Cerebellar nuclear complex (tissue), 1 donor: ENCODE data around the gene TMEM253.

ENCODE experiments used
- DNase-seq, 2 experiments: peaks; one replicate each; lab custom pipeline; 2025; lab: John Stamatoyannopoulos, UW

TMEM253 gene

DNA sequence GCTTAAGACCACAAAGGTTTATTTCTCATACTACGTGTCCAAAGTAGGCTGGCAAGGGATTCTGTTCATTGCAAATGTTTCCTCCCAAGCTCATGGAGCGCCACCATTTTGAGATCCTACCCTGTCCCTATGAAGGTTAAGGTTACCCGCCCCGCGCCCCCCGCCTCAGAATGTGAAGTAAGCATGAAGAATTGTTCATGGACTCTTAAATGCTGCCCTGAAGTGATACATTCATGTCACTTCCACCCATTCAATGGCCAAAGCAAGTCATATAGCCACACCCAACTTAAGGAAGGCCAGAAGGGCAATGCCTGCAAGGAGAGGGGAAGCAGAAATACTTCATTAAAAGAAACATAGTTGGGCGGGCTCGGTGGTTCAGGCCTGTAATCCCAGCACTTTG, 4.2 kb downstream of the TMEM253 start:
- no peak for DNase-seq

DNA sequence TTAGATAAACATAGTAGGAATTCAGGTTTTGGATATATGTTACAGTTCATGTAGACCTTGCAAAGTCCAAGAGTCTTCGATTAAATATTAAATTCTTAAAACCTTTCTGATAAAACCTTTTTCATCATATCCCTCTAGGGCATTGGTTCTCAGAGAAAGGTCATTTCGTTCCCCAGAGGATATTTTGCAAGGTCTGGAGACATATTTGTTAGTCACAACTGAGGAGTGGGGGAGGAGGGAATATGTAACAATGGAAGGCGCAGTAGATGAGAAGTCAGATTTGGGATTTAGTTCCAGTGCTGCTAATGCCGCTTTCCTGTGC, 5.3 kb downstream of the TMEM253 start:
- no peak for DNase-seq

DNA sequence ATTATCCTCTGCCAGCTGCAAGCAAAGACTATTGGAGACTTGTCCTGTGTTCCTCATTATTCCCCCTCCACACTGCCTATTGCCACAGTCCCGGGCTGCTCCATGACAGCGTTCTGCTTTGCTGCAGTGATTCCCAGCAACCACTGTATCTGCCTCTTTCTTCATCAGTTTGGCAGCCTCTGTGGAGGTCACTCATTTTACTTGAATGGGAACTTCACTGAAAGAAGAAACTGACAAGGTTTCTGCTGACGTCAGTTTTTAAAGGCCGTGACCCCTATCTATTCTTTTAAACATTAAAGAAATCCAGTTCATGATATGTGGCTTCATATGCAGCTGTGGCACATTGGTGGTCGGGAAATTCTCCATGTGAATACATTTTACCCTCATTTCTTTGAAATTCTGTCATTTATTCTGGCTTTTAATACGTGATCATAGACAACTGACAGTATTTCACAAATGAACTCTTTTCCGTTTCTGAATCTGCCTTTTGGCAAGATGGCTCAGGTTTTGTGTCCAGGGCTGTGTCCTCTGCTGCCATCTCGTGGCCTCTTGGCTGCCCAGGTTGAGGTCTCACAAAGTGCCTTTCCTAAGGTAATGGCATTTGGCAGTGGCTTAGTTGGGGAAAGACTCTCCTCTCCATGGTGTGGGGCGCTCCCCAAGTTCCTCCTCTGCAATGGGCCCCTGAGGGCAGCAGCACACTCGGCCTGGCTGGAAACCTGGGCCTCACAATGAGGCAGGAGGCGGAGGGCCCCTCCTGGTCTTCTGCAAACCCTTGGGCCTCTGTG, 5.8 kb downstream of the TMEM253 start:
- peak; percentile 27 to 83 for DNase-seq

DNA sequence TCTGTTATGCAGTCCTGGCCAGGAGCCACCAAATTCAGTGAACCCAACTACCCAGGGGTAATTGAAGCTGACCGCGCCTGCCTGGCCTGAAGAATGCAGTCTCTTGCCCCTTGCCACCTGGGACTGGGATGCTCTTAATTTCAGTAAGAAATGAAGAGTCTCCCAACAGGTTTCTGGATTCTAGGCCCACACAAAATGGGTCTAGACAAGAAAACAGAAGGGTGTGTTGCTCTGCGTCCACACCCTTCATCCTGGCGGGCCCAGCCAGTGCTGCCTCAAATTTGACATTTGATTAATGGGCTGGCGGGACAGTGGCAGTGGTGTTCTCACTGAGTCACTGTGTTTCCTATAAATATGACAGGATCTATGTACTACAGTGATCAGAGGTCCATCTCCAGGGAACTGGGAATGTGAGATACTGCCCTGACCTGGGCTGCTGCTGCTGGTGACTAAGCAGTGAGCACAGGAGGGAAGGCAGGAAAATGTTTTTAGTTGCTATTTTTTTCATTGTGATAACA, 6.5 kb downstream of the TMEM253 start:
- DNase-seq = no peak

DNA sequence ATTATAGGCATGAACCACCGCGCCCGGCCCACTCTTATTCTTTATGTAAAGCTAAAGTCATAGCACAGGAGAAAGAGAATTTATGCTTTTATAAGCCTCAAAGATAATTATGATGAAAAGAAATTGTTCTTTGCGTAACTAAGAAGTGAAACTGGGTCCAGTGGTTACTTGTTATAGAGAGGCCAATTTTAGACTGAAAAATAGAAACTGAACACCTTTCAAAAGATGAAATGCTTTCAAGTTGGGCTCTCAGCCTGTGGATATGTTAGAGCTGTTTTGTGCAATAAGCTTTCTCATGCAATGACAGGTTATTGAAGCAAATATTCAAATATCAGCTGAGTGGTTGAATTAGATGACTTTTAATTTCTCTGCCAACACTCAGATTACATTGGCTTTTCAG, 7.9 kb downstream of the TMEM253 start:
- DNase-seq = no peak

DNA sequence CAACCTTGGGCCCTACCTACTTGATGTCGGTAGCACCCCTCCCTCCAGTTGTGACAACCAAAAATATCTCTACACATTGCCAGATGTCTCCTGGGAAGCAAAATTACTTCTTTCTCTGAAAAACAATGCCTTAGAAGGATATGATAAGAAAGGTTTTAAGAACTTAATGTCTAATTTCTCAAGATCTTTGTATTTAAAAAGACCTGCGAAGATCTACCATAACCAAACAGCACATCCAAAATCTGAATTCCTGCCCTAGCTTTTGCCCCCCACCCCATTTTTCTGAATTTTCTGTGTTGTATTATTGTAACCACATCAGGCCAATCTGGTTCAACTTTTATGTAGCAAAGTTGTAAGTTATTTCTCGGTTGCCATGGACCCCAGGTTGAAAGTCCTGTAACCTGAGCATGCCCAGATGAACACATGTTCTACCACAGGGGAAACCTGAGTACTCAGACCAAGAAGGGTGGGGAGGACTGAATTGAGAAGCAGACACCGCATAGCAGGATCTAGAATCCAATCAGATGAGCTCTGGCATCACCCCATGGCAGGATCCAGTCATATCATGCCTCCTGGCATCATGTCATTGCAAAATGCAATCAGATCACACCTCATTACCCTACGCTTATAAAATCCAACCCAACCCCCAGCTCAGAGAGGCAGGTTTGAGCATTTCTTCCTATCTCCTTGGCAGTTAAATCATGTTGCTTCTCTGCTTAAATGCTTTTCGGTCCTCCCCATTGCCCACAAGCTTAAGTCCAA, 8.7 kb downstream of the TMEM253 start:
- no peak for DNase-seq

DNA sequence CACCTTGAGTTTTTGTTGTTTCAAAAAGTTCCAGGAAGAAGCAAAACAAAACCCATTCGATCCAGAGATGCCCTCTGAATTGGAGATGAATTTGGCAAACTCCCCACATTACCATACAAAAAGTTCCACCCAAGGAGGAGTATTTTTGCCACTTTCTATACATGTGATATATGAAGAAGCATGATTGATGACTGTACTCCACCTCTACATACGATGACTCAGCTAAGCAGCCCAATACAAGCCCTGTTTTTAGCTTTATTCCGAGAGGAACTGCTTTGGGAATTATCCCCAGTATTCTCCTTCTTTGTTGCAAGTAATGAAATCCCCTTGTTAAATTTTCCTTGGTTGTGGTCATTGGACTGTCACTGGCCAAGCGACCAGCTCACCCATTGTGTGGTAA, 11.4 kb downstream of the TMEM253 start:
- DNase-seq = no peak

DNA sequence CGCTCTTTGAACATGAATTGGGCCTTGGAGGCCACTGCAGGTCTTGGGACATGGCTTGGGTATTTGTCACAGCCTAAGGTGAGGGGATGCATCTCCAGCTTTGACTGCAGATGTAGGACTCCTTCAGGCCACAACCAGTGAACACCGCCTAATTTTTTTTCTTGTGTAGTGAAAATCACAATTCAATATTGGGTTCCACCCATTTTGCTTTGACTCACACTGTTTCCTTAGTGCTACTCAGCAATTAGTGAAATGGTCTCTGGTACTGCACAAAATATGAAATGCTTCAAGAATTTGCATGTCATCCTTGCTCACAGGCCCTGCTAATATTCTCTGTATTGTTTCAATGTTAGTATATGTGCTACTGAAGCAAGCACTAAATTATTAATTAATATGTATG, 12.5 kb downstream of the TMEM253 start:
- DNase-seq = no peak

DNA sequence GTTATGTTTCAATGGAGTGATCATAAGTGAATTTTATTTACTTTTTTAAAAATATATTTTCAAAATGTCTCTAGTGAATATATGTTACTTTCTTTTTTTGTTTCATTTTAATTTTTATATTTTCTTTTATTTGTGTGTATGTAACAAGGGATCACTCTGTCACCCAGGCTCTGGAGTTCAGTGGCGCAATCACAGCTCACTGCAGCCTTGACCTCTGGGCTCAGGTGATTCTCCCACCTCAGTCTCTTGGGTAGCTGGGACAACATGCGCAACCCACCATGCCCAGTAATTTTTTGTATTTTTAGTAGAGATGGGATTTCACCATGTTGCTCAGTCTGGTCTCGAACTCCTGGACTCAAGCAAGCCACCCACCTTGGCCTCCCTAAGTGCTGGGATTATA, 18.1 kb downstream of the TMEM253 start:
- DNase-seq = no peak

DNA sequence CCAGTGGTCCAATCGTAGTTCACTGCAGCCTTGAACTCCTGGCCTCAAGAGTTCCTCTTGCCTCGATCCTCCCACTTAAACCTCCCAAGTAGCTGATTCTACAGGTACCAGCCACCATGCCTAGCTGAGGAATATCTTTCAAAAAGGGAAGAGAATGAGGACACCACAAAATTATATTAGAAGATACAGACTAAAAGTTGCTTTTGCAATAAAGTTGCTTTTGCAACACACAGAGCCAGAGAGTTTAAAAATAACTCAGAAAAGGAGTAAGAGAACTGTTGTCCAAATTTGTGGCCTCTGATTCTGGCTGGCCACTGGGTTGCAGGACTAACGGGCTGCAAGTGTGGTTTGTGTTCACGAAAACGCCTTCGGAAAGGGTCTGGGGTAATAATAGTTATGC, 19.8 kb downstream of the TMEM253 start:
- DNase-seq = no peak

DNA sequence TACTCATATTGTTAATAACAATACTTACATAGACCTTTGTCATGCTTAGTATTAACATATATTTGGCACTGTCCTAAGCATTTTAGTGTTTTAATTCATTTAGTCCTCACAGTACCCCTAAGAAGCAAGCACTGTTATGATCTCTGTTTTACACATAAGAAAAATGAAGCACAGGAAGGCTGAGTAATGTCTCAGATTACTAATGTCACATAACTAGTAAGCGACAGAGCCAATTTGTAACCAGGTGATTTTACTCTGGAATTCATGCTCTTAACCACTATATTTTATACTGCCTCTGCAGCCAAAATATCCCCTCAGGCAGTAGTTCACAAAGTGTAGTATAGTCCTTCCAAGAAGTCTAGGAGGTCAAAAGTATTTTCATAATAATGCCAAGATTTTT, 20.3 kb downstream of the TMEM253 start:
- no peak for DNase-seq

DNA sequence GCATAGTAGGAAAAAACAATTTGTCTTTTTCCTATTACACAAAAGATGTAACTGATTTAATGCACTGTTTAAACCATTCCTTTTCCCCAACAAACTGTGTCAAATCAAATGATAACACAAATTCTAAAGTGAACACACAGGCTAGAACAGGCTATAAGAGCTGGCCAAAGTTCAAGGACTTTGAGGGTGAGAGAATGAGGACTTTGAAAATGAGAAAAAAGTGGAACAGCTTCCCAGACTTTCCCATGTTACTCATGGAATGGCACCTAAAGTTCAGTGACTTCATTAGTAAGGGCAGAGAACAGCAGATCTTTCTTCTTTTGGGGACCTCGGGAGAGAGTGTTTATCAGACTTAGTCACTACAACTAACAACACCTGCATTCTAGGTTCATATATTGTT, 22.6 kb downstream of the TMEM253 start:
- DNase-seq = no peak

DNA sequence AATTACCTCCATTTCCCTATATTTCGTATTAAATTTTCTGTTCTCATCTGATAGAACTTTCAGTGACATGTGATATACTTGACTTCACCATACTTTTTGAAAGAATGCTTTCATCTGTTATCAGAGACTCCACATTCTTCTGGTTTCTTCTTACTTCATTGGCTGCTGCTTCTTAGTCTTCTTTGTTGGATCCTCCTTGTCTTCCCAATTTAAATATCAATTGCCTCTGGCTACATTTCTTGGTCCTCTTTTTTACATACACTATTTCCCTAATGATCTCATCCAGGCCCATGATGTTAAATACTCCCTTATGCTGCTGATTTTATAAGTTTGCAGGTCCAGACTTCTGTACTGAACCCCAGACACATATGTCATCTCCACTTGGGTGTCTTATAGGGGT, 33.0 kb downstream of the TMEM253 start:
- no peak for DNase-seq

DNA sequence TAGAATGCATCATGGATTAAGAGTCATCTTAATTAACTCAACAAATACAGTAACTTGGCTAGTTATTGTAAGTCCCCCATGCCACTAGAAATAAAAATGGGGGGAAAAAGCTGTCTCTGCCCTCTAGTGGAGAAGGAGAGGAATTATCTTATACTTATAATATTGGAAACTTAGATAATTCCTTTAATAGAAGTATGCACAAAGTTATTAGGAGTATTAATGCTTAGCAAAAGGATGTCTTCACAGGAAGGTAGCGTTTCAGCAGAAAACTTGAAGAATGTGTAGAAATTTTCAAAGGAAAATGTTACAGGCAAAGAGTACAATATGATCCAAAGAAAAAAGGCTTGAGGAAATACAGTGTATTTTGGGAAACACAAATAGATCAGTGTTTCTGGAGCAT, 35.2 kb downstream of the TMEM253 start:
- no peak for DNase-seq

DNA sequence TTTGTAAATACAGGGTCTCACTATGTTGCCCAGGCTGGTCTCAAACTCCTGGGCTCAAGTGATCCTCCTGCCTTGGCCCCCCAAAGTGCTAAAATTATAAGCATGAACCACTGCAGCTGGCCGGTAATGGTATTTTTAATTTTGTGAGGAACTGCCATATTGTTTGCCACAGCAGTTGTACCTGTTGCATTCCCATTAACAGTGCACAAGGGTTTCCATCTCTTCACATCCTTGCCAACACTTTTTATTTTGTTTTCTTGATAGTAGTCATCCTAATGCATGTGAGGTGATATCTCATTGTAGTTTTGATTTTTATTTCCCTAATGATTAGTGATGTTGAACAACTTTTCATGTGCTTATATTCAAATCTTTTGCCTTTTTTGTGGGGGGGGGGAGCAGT, 41.5 kb downstream of the TMEM253 start:
- no peak for DNase-seq

DNA sequence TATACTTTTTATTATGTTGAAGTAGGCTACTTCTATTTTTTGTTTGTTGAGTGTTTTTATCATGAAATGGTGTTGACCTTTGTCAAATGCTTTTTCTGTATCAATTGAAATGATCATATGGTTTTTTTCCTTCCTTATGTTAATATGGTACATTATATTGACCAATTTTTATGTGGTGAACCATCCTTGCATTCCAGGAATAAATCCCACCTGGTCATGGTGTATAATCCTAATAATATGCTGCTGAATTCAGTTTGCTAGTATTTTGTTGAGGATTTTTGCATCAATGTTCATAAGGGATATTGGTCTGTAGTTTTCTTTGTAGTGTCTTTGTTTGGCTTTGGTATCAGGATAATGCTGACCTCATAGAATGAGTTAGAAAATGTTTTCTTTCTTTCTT, 44.6 kb downstream of the TMEM253 start:
- DNase-seq = no peak

DNA sequence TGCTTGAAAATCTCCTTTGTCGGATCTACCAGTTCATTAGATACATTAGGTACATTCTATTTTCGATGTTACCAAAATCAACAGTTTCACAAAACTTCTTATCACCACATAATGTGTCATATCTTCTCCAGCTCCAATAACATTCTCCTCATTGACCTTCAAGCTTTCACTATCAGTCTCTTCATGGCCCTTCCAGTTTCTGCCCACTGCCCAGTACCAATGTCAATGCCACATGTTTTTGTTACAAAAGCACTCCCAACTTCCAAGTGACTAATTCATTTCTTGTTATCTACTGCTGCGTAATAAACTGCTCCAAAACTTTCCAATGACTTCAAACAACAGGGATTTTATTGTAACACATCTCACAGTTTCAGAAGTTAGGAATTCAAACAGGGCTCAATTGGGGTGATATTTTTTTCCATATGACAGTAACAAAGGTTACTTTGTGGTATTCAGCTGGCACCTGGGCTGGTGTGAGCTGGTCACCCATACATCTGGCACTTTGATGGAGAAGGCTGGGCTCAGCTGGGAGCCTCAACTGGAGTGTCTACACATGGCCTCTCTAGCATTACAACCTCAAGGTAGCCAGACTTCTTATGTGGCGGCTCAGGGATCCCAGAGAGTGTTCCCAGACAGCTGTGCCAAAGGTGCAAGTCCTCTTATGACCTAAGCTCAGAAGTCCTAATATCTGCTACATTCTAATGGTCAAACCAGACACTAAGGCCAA, 48.9 kb downstream of the TMEM253 start:
- no peak for DNase-seq
